Measurements from ENCODE around the gene TDRD3.

TDRD3 gene

GRCh38 chr13:60411464-60411863 is 14.4 kb downstream of the TDRD3 start:
- no peak overlapping the region for H3K4me3 ChIP-seq (ENCODE audit: low read depth, low read length)
- no peak for TF ChIP-seq CTCF (IDR thresholded peaks at IDR 0.05; ENCODE audit: low read depth, low read length, missing control alignments)
- DNase-seq (ENCODE audit: low read depth), result no peak
- in situ Hi-C loops (cut with HindIII; ENCODE audit: low sequenced_read_pairs), result no loop called here

GRCh38 chr13:60411983-60412382 is 15.0 kb downstream of the TDRD3 start:
- no peak for TF ChIP-seq CTCF (IDR thresholded peaks at IDR 0.05; ENCODE audit: low read depth, low read length, missing control alignments)

GRCh38 chr13:60412909-60413616 is 16.0 kb downstream of the TDRD3 start:
- H3K4me3 ChIP-seq (ENCODE audit: low read depth, low read length), result no peak overlapping the region
- in situ Hi-C loops (cut with HindIII; ENCODE audit: low sequenced_read_pairs), result no loop called here
- no peak for DNase-seq (ENCODE audit: low read depth)
- no peak for TF ChIP-seq CTCF (IDR thresholded peaks at IDR 0.05; ENCODE audit: low read depth, low read length, missing control alignments)

More at GRCh38 chr13:60411983-60412382, 15.0 kb downstream of the TDRD3 start:
- no peak overlapping the region for H3K4me3 ChIP-seq (ENCODE audit: low read depth, low read length)
- in situ Hi-C loops (cut with HindIII; ENCODE audit: low sequenced_read_pairs), result no loop called here
- no peak for DNase-seq (ENCODE audit: low read depth)

DNA sequence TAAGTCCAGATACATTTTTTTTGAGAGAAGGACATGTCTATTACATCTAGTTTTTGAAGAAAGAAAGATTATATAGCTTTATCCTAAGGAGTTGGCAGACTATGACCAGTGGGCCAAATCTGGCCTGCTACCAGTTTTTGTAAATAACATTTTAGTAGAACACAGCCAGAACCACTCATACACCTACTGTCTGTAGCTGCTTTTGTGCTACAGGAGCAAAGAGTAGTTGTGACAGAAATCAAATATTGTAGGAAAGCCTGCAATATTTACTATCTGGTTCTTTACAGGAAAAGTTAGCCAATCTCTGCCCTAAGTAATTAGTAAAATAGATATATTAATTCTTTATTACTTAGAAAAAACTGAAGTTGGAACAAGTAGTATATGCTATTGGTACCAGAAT is 17.2 kb downstream of the TDRD3 start:
- no peak for TF ChIP-seq CTCF (IDR thresholded peaks at IDR 0.05; ENCODE audit: low read depth, low read length, missing control alignments)
- no peak overlapping the region for H3K4me3 ChIP-seq (ENCODE audit: low read depth, low read length)
- no peak for DNase-seq (ENCODE audit: low read depth)
- in situ Hi-C loops (cut with HindIII; ENCODE audit: low sequenced_read_pairs), result no loop called here

DNA sequence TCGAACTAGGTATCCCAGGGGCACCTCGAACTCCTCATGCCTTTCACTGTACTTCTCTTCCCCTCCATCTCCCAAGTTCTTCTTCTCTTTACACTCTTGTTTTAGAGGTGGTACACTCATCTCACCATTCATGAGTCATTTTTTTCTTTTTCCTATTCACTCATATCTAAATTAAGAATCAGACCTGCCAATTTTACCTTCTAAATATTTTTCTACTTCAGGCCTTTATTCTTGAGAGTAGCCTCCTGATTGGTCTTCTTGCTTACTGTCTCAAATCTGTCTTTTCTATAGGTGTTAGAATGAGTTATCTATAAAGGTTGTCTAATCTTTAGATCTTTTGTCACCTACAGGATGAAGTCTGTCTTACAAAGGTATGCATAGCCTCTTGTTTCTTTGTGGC is 20.7 kb downstream of the TDRD3 start:
- no peak for DNase-seq (ENCODE audit: low read depth)
- no peak for TF ChIP-seq CTCF (IDR thresholded peaks at IDR 0.05; ENCODE audit: low read depth, low read length, missing control alignments)
- in situ Hi-C loops (cut with HindIII; ENCODE audit: low sequenced_read_pairs), result no loop called here
- H3K4me3 ChIP-seq (ENCODE audit: low read depth, low read length), result no peak overlapping the region

- DNase-seq (ENCODE audit: low read depth), result no peak
- in situ Hi-C loops (cut with HindIII; ENCODE audit: low sequenced_read_pairs), result no loop called here
- H3K4me3 ChIP-seq (ENCODE audit: low read depth, low read length), result no peak overlapping the region
- no peak for TF ChIP-seq CTCF (IDR thresholded peaks at IDR 0.05; ENCODE audit: low read depth, low read length, missing control alignments)
Observed at GRCh38 chr13:60418954-60419353, 21.9 kb downstream of the TDRD3 start.
